ENCODE data around the gene TEX12. TPM values are rescaled to one million over a fixed set of nuclear protein-coding genes. Genes with fewer than 3 reads are reported as not detected.
A peak's percentile ranks its signal among the peaks of the same experiment; 100 is the strongest.

The TEX12 gene
- polyA plus RNA-seq, 4 donors = 0.13 to 1.6 TPM; not detected in 2

GRCh38 chr11:112134473-112134872, 32.7 kb upstream of the TEX12 start:
- peak in 1 of 2 donors; percentile 3 for DNase-seq
- H3K4me3 ChIP-seq (ENCODE audit: low read depth in 1 of 3, low read length in 3 of 3) = no peak overlapping the region
- no peaks in the 10 kb centered on the region for H3K9me3 ChIP-seq (ENCODE audit: control insufficient read depth in 2 of 2, insufficient read depth in 1 of 2, low read depth in 1 of 2, low read length in 1 of 2)
- peaks cover 3 to 11% (median 9%) of the 10 kb centered on the region in 3 donors for H3K4me1 ChIP-seq (ENCODE audit: control insufficient read depth in 3 of 3, insufficient read depth in 2 of 3, low read depth in 1 of 3, low read length in 2 of 3)
- no peak for FAIRE-seq
- no peaks in the 10 kb centered on the region for H3K27me3 ChIP-seq (ENCODE audit: control insufficient read depth in 3 of 3, insufficient read depth in 3 of 3, low read length in 3 of 3)
- 84 to 98% (median 92%) methylated on average over 3 of the region's 4 CpGs for WGBS, 3 donors
- H3K27ac ChIP-seq (ENCODE audit: low read depth in 1 of 3, low read length in 2 of 3) = no peak overlapping the region
- H3K36me3 ChIP-seq (ENCODE audit: control insufficient read depth in 3 of 3, insufficient read depth in 2 of 3, low read depth in 1 of 3, low read length in 3 of 3) = no peaks in the 10 kb centered on the region

- no peaks in the 10 kb centered on the region for H3K4me1 ChIP-seq (ENCODE audit: control insufficient read depth in 3 of 3, insufficient read depth in 2 of 3, low read depth in 1 of 3, low read length in 2 of 3)
- H3K4me3 ChIP-seq (ENCODE audit: low read depth in 1 of 3, low read length in 3 of 3) = no peak overlapping the region
- no peaks in the 10 kb centered on the region for H3K27me3 ChIP-seq (ENCODE audit: control insufficient read depth in 3 of 3, insufficient read depth in 3 of 3, low read length in 3 of 3)
- FAIRE-seq (no peak), DNase-seq (no peak)
- H3K36me3 ChIP-seq (ENCODE audit: control insufficient read depth in 3 of 3, insufficient read depth in 2 of 3, low read depth in 1 of 3, low read length in 3 of 3) = peaks cover 0 to 11% (median 6%) of the 10 kb centered on the region in 3 donors
- H3K9me3 ChIP-seq (ENCODE audit: control insufficient read depth in 2 of 2, insufficient read depth in 1 of 2, low read depth in 1 of 2, low read length in 1 of 2) = peaks cover 0 to 3% of the 10 kb centered on the region in 2 donors
- no peak overlapping the region for H3K27ac ChIP-seq (ENCODE audit: low read depth in 1 of 3, low read length in 2 of 3)
- 87 to 91% (median 91%) methylated on average over 3 of the region's 3 CpGs for WGBS, 3 donors
These were observed 23.6 kb upstream of the TEX12 start for GRCh38 chr11:112143597-112143996.

- FAIRE-seq (no peak), DNase-seq (no peak)
- Histone ChIP-seq H3K4me3 (ENCODE audit: low read depth in 1 of 3, low read length in 3 of 3) (no peak overlapping the region), H3K36me3 (ENCODE audit: control insufficient read depth in 3 of 3, insufficient read depth in 2 of 3, low read depth in 1 of 3, low read length in 3 of 3) (peaks cover 0 to 4% (median 3%) of the 10 kb centered on the region in 3 donors), H3K4me1 (ENCODE audit: control insufficient read depth in 3 of 3, insufficient read depth in 2 of 3, low read depth in 1 of 3, low read length in 2 of 3) (no peaks in the 10 kb centered on the region), H3K9me3 (ENCODE audit: control insufficient read depth in 2 of 2, insufficient read depth in 1 of 2, low read depth in 1 of 2, low read length in 1 of 2) (no peaks in the 10 kb centered on the region), H3K27me3 (ENCODE audit: control insufficient read depth in 3 of 3, insufficient read depth in 3 of 3, low read length in 3 of 3) (no peaks in the 10 kb centered on the region), H3K27ac (ENCODE audit: low read depth in 1 of 3, low read length in 2 of 3) (no peak overlapping the region)
- WGBS, 3 donors = 80 to 89% (median 86%) methylated on average over 5 of the region's 5 CpGs
These were observed 16.7 kb upstream of the TEX12 start for GRCh38 chr11:112150517-112150916.

- Histone ChIP-seq H3K36me3 (ENCODE audit: control insufficient read depth in 3 of 3, insufficient read depth in 2 of 3, low read depth in 1 of 3, low read length in 3 of 3) (no peaks in the 10 kb centered on the region), H3K4me1 (ENCODE audit: control insufficient read depth in 3 of 3, insufficient read depth in 2 of 3, low read depth in 1 of 3, low read length in 2 of 3) (peaks cover 0 to 2% (median 0%) of the 10 kb centered on the region in 3 donors), H3K27ac (ENCODE audit: low read depth in 1 of 3, low read length in 2 of 3) (no peak overlapping the region), H3K27me3 (ENCODE audit: control insufficient read depth in 3 of 3, insufficient read depth in 3 of 3, low read length in 3 of 3) (no peaks in the 10 kb centered on the region), H3K9me3 (ENCODE audit: control insufficient read depth in 2 of 2, insufficient read depth in 1 of 2, low read depth in 1 of 2, low read length in 1 of 2) (no peaks in the 10 kb centered on the region), H3K4me3 (ENCODE audit: low read depth in 1 of 3, low read length in 3 of 3) (no peak overlapping the region)
- WGBS, 3 donors = 47 to 74% (median 56%) methylated on average over 5 of the region's 5 CpGs
- peak; percentile 59 for FAIRE-seq
- no peak for DNase-seq
These were observed 10.8 kb upstream of the TEX12 start for GRCh38 chr11:112156153-112156955.

- Histone ChIP-seq H3K4me3 (ENCODE audit: low read depth in 1 of 3, low read length in 3 of 3) (no peak overlapping the region), H3K36me3 (ENCODE audit: control insufficient read depth in 3 of 3, insufficient read depth in 2 of 3, low read depth in 1 of 3, low read length in 3 of 3) (no peaks in the 10 kb centered on the region), H3K27me3 (ENCODE audit: control insufficient read depth in 3 of 3, insufficient read depth in 3 of 3, low read length in 3 of 3) (no peaks in the 10 kb centered on the region), H3K27ac (ENCODE audit: low read depth in 1 of 3, low read length in 2 of 3) (peak overlapping the region in 1 of 3 donors; percentile 31), H3K4me1 (ENCODE audit: control insufficient read depth in 3 of 3, insufficient read depth in 2 of 3, low read depth in 1 of 3, low read length in 2 of 3) (peaks cover 0 to 2% (median 0%) of the 10 kb centered on the region in 3 donors), H3K9me3 (ENCODE audit: control insufficient read depth in 2 of 2, insufficient read depth in 1 of 2, low read depth in 1 of 2, low read length in 1 of 2) (no peaks in the 10 kb centered on the region)
- 60 to 71% (median 65%) methylated on average over 4 of the region's 4 CpGs for WGBS, 3 donors
- FAIRE-seq (peak; percentile 53), DNase-seq (peak; percentile 28 to 67)
These were observed 10.0 kb upstream of the TEX12 start for GRCh38 chr11:112156956-112157766.

- Histone ChIP-seq H3K4me3 (ENCODE audit: low read depth in 1 of 3, low read length in 3 of 3) (no peak overlapping the region), H3K27ac (ENCODE audit: low read depth in 1 of 3, low read length in 2 of 3) (no peak overlapping the region)
- no peak for FAIRE-seq
These were observed 7.8 kb upstream of the TEX12 start for GRCh38 chr11:112159098-112160065.

GRCh38 chr11:112160091-112160848, 6.9 kb upstream of the TEX12 start:
- no peak overlapping the region for H3K4me3 ChIP-seq (ENCODE audit: low read depth in 1 of 3, low read length in 3 of 3)
- WGBS, 3 donors = 59 to 86% (median 67%) methylated on average over 2 of the region's 2 CpGs
- no peak overlapping the region for H3K27ac ChIP-seq (ENCODE audit: low read depth in 1 of 3, low read length in 2 of 3)
- H3K36me3 ChIP-seq (ENCODE audit: control insufficient read depth in 3 of 3, insufficient read depth in 2 of 3, low read depth in 1 of 3, low read length in 3 of 3) = no peaks in the 10 kb centered on the region
- DNase-seq = no peak
- no peaks in the 10 kb centered on the region for H3K9me3 ChIP-seq (ENCODE audit: control insufficient read depth in 2 of 2, insufficient read depth in 1 of 2, low read depth in 1 of 2, low read length in 1 of 2)
- peaks cover 0 to 6% (median 2%) of the 10 kb centered on the region in 3 donors for H3K4me1 ChIP-seq (ENCODE audit: control insufficient read depth in 3 of 3, insufficient read depth in 2 of 3, low read depth in 1 of 3, low read length in 2 of 3)
- no peak for FAIRE-seq
- H3K27me3 ChIP-seq (ENCODE audit: control insufficient read depth in 3 of 3, insufficient read depth in 3 of 3, low read length in 3 of 3) = no peaks in the 10 kb centered on the region

More at GRCh38 chr11:112159098-112160065, 7.8 kb upstream of the TEX12 start:
- Histone ChIP-seq H3K4me1 (ENCODE audit: control insufficient read depth in 3 of 3, insufficient read depth in 2 of 3, low read depth in 1 of 3, low read length in 2 of 3) (peaks cover 0 to 2% (median 0%) of the 10 kb centered on the region in 3 donors), H3K36me3 (ENCODE audit: control insufficient read depth in 3 of 3, insufficient read depth in 2 of 3, low read depth in 1 of 3, low read length in 3 of 3) (no peaks in the 10 kb centered on the region), H3K27me3 (ENCODE audit: control insufficient read depth in 3 of 3, insufficient read depth in 3 of 3, low read length in 3 of 3) (no peaks in the 10 kb centered on the region), H3K9me3 (ENCODE audit: control insufficient read depth in 2 of 2, insufficient read depth in 1 of 2, low read depth in 1 of 2, low read length in 1 of 2) (no peaks in the 10 kb centered on the region)
- WGBS, 3 donors = 77 to 87% (median 83%) methylated on average over 7 of the region's 7 CpGs
- DNase-seq = no peak
